GM10266 (cell line): ENCODE data around the gene TAF11L13.

Source experiments
- DNase-seq: peaks from one replicate; pipeline ENCODE4 v3.0.0; 2012; ENCODE audit errors: extremely low spot score
- CTCF ChIP-seq: IDR thresholded peaks from 2 replicates; pipeline ENCODE4 v1.5.1; 2012; ENCODE audit warnings: mild to moderate bottlenecking, low read depth; ENCODE audit not compliant: control insufficient read depth, insufficient read depth; ENCODE audit errors: missing control alignments

Gene TAF11L13

DNA sequence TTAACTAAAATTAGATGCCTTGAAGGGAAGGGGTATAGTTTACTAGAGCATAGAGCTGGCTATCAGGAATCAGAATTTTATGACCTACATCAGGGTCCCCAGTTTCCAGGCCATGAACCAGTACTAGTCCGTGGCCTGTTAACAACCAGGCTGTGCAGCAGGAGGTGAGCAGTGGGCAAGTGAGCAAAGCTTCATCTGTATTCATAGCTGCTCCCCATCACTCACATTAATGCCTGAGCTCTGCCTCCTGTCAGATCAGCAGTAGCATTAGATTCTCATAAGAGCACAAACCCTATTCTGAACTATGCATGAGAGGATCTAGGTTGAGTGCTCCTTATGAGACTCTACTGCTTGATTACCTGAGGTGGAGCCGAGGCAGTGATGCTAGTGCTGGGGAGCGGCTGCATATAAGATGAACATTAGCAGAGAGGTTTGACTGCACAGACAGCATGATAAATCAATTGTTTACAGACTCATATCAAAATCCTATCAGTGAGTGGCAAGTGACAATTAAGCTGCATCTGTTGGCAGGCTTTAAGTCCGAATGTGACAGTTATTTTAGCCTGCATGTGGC, 47.0 kb downstream of the TAF11L13 start:
- no peak for DNase-seq
- TF ChIP-seq CTCF: no peak

DNA sequence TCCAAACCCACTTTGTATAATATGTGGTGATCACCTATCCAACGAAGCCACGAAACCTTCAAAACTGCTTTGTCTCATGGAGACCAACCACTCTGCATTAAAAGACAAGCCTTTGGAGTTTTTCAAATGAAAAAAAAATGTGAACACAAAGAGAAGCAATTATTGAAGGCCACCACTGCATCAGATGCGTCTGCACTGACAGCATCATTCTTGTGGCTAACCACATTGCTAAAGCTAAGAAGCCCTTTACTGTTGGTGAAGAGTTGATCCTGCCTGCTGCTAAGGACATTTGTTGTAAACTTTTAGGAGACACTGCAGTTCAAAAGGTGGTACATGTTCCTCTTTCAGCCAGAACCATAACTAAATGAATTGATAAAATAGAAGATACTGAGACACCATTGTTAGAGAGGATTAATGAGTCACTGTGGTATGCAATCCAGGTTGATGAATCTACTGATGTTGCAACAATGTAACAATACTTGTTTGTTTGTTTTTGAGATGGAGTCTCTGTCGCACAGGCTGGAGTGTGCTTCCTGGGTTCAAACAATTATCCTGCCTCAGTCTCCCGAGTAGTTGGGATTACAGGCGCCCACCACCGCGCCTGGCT, 47.8 kb downstream of the TAF11L13 start:
- TF ChIP-seq CTCF: no peak
- DNase-seq: no peak

- no peak for TF ChIP-seq CTCF
- DNase-seq: no peak
Measured at GRCh38 chr5:17680737-17681136, 48.8 kb downstream of the TAF11L13 start.
